Retinal pigment epithelial cell (primary cell): ENCODE results near the gene DDX10.
A peak's percentile ranks its signal among the peaks of the same experiment; 100 is the strongest.

Experiments
- DNase-seq: peaks from one replicate; pipeline ENCODE4 v3.0.0-alpha.2; 2010; ENCODE audit warnings: low read depth
- H3K4me3 ChIP-seq: 2 replicates; pipeline ENCODE4 v1.5.1; 2011; ENCODE audit warnings: mild to moderate bottlenecking, low read length, control low read depth, moderate library complexity
- CTCF ChIP-seq: conservative IDR thresholded peaks from 2 replicates; pipeline ENCODE4 v1.5.1; 2011; ENCODE audit warnings: low read depth, low read length, control low read depth, inconsistent platforms

The DDX10 gene

GRCh38 chr11:108965306-108966001 lies 300.6 kb downstream of the DDX10 start:
- no peak for TF ChIP-seq CTCF
- H3K4me3 ChIP-seq, result no peak overlapping the region
- DNase-seq, result peak; percentile 39

- no peak for TF ChIP-seq CTCF
- no peak overlapping the region for H3K4me3 ChIP-seq
- no peak for DNase-seq
Observed at GRCh38 chr11:108966206-108966605, 301.3 kb downstream of the DDX10 start.

- H3K4me3 ChIP-seq, result no peak overlapping the region
- TF ChIP-seq CTCF, result no peak
- DNase-seq, result no peak
Observed at GRCh38 chr11:108966978-108967377, 302.1 kb downstream of the DDX10 start.

GRCh38 chr11:108967571-108967970 lies 302.7 kb downstream of the DDX10 start:
- peak; percentile 96 for DNase-seq
- TF ChIP-seq CTCF, result no peak
- peak overlapping the region; percentile 16 for H3K4me3 ChIP-seq

GRCh38 chr11:108970221-108970991 lies 305.5 kb downstream of the DDX10 start:
- no peak for DNase-seq
- no peak overlapping the region for H3K4me3 ChIP-seq
- TF ChIP-seq CTCF, result no peak

GRCh38 chr11:108973402-108974162 lies 308.7 kb downstream of the DDX10 start:
- no peak for TF ChIP-seq CTCF
- no peak for DNase-seq
- no peak overlapping the region for H3K4me3 ChIP-seq
